ENCODE data around the gene GRID2.
"Not testable (repeated sequence)": the region's sequence is repeated elsewhere in the genome, so short reads cannot be mapped to it uniquely, and the experiment has no call there.

Gene GRID2

GRCh38 chr4:92438722-92439121, 135.0 kb downstream of the GRID2 start:
- DNase-seq (ENCODE audit: low read depth) = not testable (repeated sequence)

- not testable (repeated sequence) for DNase-seq (ENCODE audit: low read depth)
Observed at GRCh38 chr4:92442131-92442530, 138.4 kb downstream of the GRID2 start.

GRCh38 chr4:92444143-92444843, 140.5 kb downstream of the GRID2 start:
- DNase-seq (ENCODE audit: low read depth) = not testable (repeated sequence)

GRCh38 chr4:92445127-92445526, 141.4 kb downstream of the GRID2 start:
- no peak for DNase-seq (ENCODE audit: low read depth)

- no peak for DNase-seq (ENCODE audit: low read depth)
Observed at GRCh38 chr4:92447255-92447905, 143.6 kb downstream of the GRID2 start.

GRCh38 chr4:92448176-92448575, 144.4 kb downstream of the GRID2 start:
- not testable (repeated sequence) for DNase-seq (ENCODE audit: low read depth)

GRCh38 chr4:92450694-92451093, 146.9 kb downstream of the GRID2 start:
- DNase-seq (ENCODE audit: low read depth) = no peak

GRCh38 chr4:92451782-92452181, 148.0 kb downstream of the GRID2 start:
- DNase-seq (ENCODE audit: low read depth) = no peak

GRCh38 chr4:92452383-92452782, 148.6 kb downstream of the GRID2 start:
- not testable (repeated sequence) for DNase-seq (ENCODE audit: low read depth)

GRCh38 chr4:92455329-92455839, 151.6 kb downstream of the GRID2 start:
- DNase-seq (ENCODE audit: low read depth) = no peak

- no peak for DNase-seq (ENCODE audit: low read depth)
Observed at GRCh38 chr4:92455951-92456350, 152.2 kb downstream of the GRID2 start.

GRCh38 chr4:92461732-92462131, 158.0 kb downstream of the GRID2 start:
- no peak for DNase-seq (ENCODE audit: low read depth)

- no peak for DNase-seq (ENCODE audit: low read depth)
Observed at GRCh38 chr4:92477298-92477697, 173.5 kb downstream of the GRID2 start.

GRCh38 chr4:92483341-92483740, 179.6 kb downstream of the GRID2 start:
- no peak for DNase-seq (ENCODE audit: low read depth)

- no peak for DNase-seq (ENCODE audit: low read depth)
Observed at GRCh38 chr4:92488496-92488895, 184.7 kb downstream of the GRID2 start.

GRCh38 chr4:92497141-92497540, 193.4 kb downstream of the GRID2 start:
- DNase-seq (ENCODE audit: low read depth) = no peak

GRCh38 chr4:92501456-92501855, 197.7 kb downstream of the GRID2 start:
- DNase-seq (ENCODE audit: low read depth) = no peak

- no peak for DNase-seq (ENCODE audit: low read depth)
Observed at GRCh38 chr4:92506933-92507332, 203.2 kb downstream of the GRID2 start.

- DNase-seq (ENCODE audit: low read depth) = no peak
Observed at GRCh38 chr4:92514627-92515026, 210.9 kb downstream of the GRID2 start.

- no peak for DNase-seq (ENCODE audit: low read depth)
Observed at GRCh38 chr4:92516450-92516849, 212.7 kb downstream of the GRID2 start.

- no peak for DNase-seq (ENCODE audit: low read depth)
Observed at GRCh38 chr4:92519727-92520126, 216.0 kb downstream of the GRID2 start.

GRCh38 chr4:92520563-92520962, 216.8 kb downstream of the GRID2 start:
- no peak for DNase-seq (ENCODE audit: low read depth)

GRCh38 chr4:92521941-92522340, 218.2 kb downstream of the GRID2 start:
- no peak for DNase-seq (ENCODE audit: low read depth)

GRCh38 chr4:92522356-92522755, 218.6 kb downstream of the GRID2 start:
- DNase-seq (ENCODE audit: low read depth) = no peak

All from iris pigment epithelial cell (primary cell).